ENCODE measurements around the gene IL19. TPM values are rescaled to one million over a fixed set of nuclear protein-coding genes. Genes with fewer than 3 reads are reported as not detected.

Gene IL19
- total RNA-seq, 1 donor from 2014 or later = not detected

DNA sequence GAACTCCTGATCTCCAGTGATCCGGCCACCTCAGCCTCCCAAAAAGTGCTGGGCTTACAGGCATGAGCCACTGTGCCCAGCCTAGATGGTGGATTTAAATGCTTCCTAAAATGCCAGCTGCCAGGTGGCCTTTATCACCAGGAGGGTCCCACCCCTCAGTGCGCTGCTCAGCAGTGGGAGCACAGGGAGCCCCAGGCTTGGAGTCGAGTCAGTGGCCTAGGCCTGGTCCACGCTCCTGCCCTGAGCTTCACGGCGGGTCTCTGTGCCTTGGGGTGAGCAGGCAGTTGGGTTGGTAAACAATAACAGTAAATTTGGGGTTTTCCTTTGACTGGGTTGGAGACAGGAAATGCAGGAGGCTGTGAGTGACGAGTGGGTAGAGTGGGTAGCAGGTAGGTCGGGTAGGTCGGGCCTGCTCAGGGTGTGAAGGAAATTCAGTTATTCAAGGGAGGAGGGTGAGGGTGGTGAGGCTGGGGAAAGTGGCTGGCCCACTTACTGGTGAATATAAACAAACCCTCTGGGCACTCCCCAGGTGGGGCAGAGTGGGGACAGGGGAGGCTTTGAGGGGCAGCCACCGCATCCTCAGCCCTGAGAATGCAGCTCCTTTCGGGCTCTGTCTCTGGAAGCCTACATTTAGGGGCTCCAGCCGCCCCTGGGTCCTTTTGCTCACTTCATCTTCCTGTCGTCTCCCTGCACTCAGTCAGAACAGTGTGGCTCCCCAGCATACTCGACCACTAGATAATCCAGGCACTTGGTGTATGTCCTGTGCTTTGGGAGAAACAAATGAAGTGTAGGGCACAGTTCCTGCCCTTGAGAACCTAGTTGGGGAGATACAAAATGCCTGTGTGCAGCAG is 33.5 kb upstream of the IL19 start:
- TF ChIP-seq CTCF (IDR thresholded peaks at IDR 0.05) = no peak
- H3K4me3 Mint-ChIP-seq (ENCODE audit: unreplicated experiment) = no peak overlapping the region
- no peak overlapping the region for H3K27ac Mint-ChIP-seq (ENCODE audit: unreplicated experiment)
- peaks cover 16% of the 10 kb centered on the region for H3K4me1 Mint-ChIP-seq (ENCODE audit: unreplicated experiment)
- H3K36me3 Mint-ChIP-seq (ENCODE audit: unreplicated experiment) = peaks cover 10% of the 10 kb centered on the region
- no peaks in the 10 kb centered on the region for H3K9me3 Mint-ChIP-seq (ENCODE audit: unreplicated experiment)
- no peak for DNase-seq (ENCODE audit: extremely low spot score, unreplicated experiment)
- H3K27me3 Mint-ChIP-seq (ENCODE audit: unreplicated experiment) = no peaks in the 10 kb centered on the region

DNA sequence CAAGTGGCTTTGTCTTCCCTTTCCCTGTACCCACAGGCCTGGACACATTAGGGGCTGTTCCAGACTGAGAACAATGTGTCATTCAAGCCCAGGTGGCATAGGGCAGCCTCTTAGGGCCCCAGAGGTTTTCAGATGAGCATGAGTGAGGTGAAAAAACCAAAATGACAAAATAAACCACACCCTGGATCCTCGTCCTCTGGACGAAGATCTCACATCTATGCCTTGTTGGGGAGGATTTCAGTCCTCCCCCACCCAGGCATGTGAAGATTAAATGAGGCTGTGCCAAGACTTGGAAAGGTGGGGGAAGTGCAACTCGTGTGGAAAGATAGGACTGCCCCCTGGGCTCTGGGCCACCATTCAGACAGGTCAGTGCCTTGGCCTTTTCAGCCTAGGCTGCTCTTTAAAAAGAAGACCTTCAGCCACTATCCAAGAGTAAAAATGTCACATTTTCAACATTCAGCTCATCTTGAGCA is 32.8 kb upstream of the IL19 start:
- H3K4me1 Mint-ChIP-seq (ENCODE audit: unreplicated experiment) = peaks cover 16% of the 10 kb centered on the region
- no peak overlapping the region for H3K27ac Mint-ChIP-seq (ENCODE audit: unreplicated experiment)
- DNase-seq (ENCODE audit: extremely low spot score, unreplicated experiment) = no peak
- peaks cover 5% of the 10 kb centered on the region for H3K36me3 Mint-ChIP-seq (ENCODE audit: unreplicated experiment)
- H3K27me3 Mint-ChIP-seq (ENCODE audit: unreplicated experiment) = no peaks in the 10 kb centered on the region
- TF ChIP-seq CTCF (IDR thresholded peaks at IDR 0.05) = no peak
- no peaks in the 10 kb centered on the region for H3K9me3 Mint-ChIP-seq (ENCODE audit: unreplicated experiment)
- H3K4me3 Mint-ChIP-seq (ENCODE audit: unreplicated experiment) = no peak overlapping the region

DNA sequence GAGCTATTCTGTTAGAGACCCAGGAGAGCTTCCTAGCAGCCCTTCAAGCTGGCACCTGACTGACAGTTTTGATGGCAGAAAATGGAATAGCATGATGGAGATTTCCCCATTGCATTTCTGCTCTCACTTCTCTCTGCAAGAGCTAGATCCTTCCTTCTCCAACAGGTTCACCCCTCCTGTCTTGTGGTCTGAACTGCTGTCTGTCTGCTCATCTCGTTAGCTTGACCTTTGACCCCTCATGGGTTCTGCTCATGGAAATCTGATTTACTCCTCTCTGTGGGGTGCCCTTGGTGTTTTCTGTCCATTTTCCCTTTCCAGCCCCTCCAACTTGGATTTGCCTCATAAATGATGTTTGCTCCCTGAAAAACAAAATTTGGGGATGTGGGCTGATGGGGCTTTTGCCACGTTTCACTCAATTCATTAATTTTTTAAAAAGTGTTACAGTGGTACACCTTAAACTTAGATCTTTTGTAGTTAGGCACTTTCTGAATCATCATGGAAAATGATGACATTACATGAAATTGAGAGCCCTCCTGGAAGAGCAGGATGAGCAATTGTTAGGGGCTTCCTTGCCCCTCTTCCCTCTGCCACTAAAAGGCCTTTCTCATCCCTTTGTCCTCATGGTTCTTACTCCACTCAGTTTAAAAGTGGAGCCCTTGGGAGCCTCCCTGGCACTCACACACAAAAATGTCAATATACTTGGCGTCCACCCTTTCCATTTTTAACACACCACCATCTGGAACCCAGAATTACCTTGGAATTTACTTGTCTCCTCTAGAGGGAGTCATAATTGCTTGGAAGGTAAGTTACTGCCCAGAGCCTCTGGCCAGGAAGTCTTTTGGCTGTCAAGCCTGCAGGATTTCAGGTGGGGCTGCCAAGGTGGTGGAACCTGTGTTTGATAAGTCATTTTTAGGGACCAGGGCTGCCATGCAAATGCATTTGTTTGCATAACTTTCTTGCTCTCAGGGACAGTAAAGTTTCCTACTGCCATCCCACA is 31.9 kb upstream of the IL19 start:
- no peak for DNase-seq (ENCODE audit: extremely low spot score, unreplicated experiment)
- no peak overlapping the region for H3K27ac Mint-ChIP-seq (ENCODE audit: unreplicated experiment)
- peaks cover 5% of the 10 kb centered on the region for H3K36me3 Mint-ChIP-seq (ENCODE audit: unreplicated experiment)
- no peak overlapping the region for H3K4me3 Mint-ChIP-seq (ENCODE audit: unreplicated experiment)
- peak; percentile 38 for TF ChIP-seq CTCF (IDR thresholded peaks at IDR 0.05)
- H3K27me3 Mint-ChIP-seq (ENCODE audit: unreplicated experiment) = no peaks in the 10 kb centered on the region
- H3K4me1 Mint-ChIP-seq (ENCODE audit: unreplicated experiment) = peaks cover 16% of the 10 kb centered on the region
- H3K9me3 Mint-ChIP-seq (ENCODE audit: unreplicated experiment) = no peaks in the 10 kb centered on the region

DNA sequence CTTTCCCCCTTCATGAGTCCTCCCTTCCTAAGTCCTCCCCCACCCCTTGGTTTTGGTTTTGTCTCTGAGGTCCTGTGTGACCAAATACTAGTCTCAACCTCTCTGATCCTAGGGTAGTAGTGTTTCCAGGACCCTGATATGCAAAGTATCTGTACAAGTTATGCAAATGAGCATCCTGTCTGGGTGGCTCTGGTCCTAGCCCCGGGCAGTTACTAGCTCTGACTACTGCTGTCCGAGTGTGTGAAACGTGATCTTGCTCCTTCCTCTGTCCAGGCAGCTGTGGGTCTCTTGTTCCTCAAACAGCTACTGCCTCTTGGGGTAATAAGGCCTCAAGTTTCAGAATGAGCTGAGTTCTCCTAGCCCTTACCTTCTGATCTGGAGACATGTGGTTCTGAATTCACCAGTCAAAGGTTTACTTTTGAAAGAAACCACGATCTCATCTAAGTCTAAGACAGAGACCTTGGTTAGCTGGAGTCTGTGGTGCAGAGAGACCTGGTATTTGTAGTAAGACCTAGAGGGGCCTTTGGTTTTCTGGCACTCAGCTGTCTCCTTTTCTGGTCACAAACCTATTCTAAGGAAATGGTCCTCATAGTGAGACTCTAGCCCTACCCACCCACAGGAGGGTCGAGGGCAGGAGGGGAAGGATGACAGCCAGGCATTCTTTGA is 31.0 kb upstream of the IL19 start:
- TF ChIP-seq CTCF (IDR thresholded peaks at IDR 0.05) = no peak
- Mint-ChIP-seq H3K27me3 (ENCODE audit: unreplicated experiment) (no peaks in the 10 kb centered on the region), H3K27ac (ENCODE audit: unreplicated experiment) (no peak overlapping the region), H3K4me1 (ENCODE audit: unreplicated experiment) (peaks cover 16% of the 10 kb centered on the region), H3K36me3 (ENCODE audit: unreplicated experiment) (peaks cover 5% of the 10 kb centered on the region), H3K9me3 (ENCODE audit: unreplicated experiment) (no peaks in the 10 kb centered on the region), H3K4me3 (ENCODE audit: unreplicated experiment) (no peak overlapping the region)
- DNase-seq (ENCODE audit: extremely low spot score, unreplicated experiment) = no peak
